A549 treated with ZK216348 at 1 μM for 4 hours (cell line): ENCODE data around the gene RAB14. TPM values are rescaled to one million over a fixed set of nuclear protein-coding genes. Genes with fewer than 3 reads are reported as not detected.

Experiments used
- total RNA-seq: library from RNA; stranded (reverse); fragments of 200-300 nt; extraction: Qiagen RNA extraction; gene quantifications from 5 replicates; pipeline ENCODE4 v1.2.3, GENCODE V29; 2022; ENCODE audit warnings: low read depth

Gene RAB14
- 34.8 to 52.7 TPM (median 46.6 TPM) in 5 replicates for total RNA-seq

DNA sequence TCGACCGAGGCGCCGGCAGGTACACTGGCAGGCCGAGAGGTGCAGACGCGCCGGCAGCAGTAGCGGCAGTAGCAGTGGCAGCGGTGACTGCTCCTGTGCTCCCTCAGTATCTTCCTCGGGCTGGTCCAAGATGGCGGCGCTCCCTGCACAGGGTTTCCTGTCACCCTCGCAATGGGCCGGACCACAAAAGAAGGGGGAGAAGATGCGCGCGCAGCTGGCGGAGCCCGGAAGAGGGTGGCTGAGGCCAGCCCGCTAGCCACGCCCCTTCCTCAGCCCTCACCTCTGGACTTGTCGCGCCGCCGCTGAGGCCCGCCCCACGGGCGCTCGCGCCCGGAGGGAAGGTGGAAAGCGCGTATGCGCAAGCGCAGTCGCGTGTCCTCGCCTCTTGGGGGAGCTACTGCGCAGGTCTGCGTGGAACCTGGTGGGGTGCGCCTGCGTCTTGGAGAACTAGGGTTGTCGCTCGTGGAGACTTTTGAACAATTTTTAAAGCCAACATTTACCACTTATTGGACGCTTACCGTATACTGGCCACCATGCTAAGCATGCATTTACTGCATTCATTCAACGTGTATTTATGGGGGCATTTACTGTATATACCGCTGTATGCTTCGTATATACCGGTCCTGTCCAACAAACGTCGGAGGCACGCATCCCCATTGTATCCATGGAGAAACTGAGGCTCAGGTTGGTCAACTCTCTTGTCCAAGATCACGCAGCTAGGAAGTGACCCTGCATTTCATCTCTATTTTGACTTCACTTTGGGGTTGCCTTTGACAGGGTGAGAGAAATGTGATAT, at the start of gene RAB14:
TSS of gene RAB14 (minus strand) at position 132 of the 796 bp plus-strand sequence. CDS start 8,457 bp downstream, outside the sequence.

Other genes with a start within 250 kb of the RAB14 start
- 11.3 to 15.8 TPM (median 12.2 TPM) in 5 replicates for gene C5, start 151.6 kb downstream of the RAB14 start, total RNA-seq
- gene CNTRL, start 126.9 kb downstream of the RAB14 start, total RNA-seq = 4.5 to 8.8 TPM (median 6.0 TPM) in 5 replicates
- gene GSN, start 66.3 kb upstream of the RAB14 start, total RNA-seq = 42.3 to 67.0 TPM (median 58.6 TPM) in 5 replicates
- gene STOM, start 168.4 kb upstream of the RAB14 start, total RNA-seq = 170 to 261 TPM (median 191 TPM) in 5 replicates